D721Med (cell line): Measurements from ENCODE around the gene STK32B.

Source experiments
- DNase-seq: peaks from one replicate; pipeline ENCODE4 v3.0.0; 2011; ENCODE audit warnings: low spot score; ENCODE audit not compliant: insufficient read length
- FAIRE-seq: peaks from 2 replicates; lab custom pipeline; 2011; peaks lifted over from hg19 to GRCh38; lab: Jason Lieb, UNC
- CTCF ChIP-seq: IDR thresholded peaks from 2 replicates; pipeline ENCODE4 v1.5.1; 2012; ENCODE audit warnings: mild to moderate bottlenecking, control low read depth; ENCODE audit not compliant: insufficient read depth; ENCODE audit errors: missing control alignments

STK32B gene

DNA sequence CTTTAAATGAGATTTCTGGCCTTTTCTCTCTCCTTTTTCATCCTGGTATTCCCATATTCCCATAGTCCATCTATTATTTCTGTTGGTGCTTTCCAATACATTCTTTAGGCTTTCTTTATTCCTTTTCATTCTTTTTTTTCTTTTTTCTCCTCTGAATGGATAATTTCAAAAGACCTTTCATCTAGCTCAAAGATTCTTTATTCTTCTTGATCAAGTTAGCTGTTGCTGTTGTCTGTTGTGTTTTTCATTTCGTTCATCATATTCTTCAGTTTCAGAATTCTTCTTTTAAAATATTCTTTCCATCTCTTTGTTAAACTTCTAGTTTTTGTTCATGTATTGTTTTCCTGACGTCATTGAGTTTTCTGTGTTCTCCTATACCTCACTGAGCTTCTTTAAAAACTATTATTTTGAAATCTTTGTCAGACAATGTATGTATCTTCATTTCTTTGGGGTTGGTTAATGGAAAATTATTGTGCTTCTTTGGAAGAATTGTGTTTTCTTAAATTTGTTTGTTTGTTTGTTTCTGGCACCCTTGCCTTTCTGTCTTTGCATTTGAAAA lies 30.2 kb downstream of the STK32B start:
- no peak for DNase-seq
- FAIRE-seq = no peak
- TF ChIP-seq CTCF = no peak

DNA sequence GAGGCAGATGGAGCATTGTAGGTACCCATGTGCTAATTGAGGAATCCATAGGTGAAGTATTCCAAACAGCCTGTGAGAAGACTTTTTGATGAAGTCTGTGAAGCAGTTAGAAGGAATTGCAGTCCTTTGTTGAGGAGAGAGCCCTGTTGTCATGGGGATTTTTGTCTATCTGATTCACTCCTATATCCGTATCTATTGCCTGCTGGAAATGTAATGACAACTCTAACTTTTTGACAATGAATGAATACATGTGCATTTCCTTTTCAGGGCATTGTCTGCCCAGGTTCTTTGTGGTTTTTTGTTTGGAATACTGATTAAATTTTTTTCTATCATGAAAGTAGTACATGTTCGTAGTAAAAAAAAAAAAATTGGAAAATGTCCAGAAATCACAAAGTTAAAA lies 31.1 kb downstream of the STK32B start:
- DNase-seq = no peak
- no peak for TF ChIP-seq CTCF
- no peak for FAIRE-seq

- no peak for TF ChIP-seq CTCF
- DNase-seq (no peak), FAIRE-seq (no peak)
Observed at GRCh38 chr4:5084911-5085475, 33.7 kb downstream of the STK32B start.

DNA sequence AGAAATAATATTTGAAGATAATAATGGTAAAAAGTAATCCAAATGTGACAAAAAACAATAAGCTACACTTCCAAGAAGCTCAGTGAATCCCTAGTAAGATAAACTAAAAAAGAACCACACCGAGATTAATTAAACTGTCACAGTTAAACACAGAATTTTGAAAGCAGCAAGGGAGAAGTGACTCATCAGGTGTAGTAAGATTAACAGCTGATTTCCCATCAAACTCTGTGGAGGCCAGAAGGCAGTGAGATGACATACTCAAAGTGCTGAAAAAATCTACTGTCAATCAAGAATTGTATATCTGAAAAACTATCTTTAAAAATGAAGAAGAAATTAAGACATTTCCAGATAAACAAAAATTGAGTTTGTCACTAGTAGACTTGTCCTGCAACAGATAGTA lies 35.3 kb downstream of the STK32B start:
- FAIRE-seq (no peak), DNase-seq (no peak)
- TF ChIP-seq CTCF = no peak

DNA sequence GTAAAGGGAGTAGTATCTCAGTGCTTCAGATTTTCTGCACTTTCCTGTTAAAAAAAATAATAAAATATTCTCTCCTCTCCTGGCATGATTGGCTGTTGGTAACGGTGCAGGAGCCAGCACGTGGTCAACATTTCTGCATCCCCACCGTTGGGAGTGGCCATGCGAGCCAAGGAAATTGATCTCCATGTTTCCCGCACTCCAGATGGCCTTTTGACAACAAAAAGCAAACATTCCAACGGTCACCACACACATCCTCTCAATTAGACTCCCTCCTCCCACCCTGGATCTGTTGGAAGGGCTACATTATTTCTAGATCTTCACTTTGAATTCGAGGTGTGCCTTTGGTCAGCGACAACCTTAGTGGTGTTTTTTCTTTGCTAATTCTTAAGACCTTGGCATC lies 45.0 kb downstream of the STK32B start:
- FAIRE-seq = no peak
- no peak for DNase-seq
- TF ChIP-seq CTCF = no peak

DNA sequence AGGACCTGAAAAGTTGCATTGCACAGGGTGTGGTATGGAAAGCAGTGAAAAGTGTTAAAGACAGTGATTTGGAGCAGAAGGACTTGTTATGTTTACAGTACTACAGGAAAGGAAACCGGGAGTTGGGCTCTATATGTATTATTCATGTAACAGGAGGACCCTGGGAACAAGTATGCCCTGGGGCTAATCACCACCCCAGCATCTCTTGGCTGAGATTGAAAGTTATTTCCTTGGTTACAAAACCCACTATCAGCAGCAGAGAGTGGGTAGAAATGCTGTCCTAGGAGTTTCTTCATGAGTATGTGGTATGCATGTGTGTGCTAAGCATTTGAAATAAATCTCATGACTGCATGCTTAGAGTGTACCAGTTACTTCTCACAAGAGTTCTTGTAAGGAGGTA lies 46.9 kb downstream of the STK32B start:
- FAIRE-seq (no peak), DNase-seq (no peak)
- TF ChIP-seq CTCF = no peak

- TF ChIP-seq CTCF = no peak
- FAIRE-seq = no peak
- no peak for DNase-seq
Observed at GRCh38 chr4:5100336-5100735, 49.1 kb downstream of the STK32B start.
